Right atrium auricular region (tissue), 2 donors: ENCODE measurements around the gene RAB5IF. TPM values are rescaled to one million over a fixed set of nuclear protein-coding genes. Genes with fewer than 3 reads are reported as not detected.
"Not testable (repeated sequence)": the region's sequence is repeated elsewhere in the genome, so short reads cannot be mapped to it uniquely, and the experiment has no call there.

Source experiments
- DNase-seq: peaks from one replicate; pipeline ENCODE4 v3.0.0-alpha.2; 2019; ENCODE audit warnings: low spot score
- H3K27ac ChIP-seq, 2 donors: fragments of 200-600 bp; sonication (generic); 1 replicate in 1 of 2; 2 replicates in 1 of 2; pipeline ENCODE4 v1.5.1; 2016 to 2019
- H3K27me3 ChIP-seq, 2 donors: fragments of 200-600 bp; sonication (generic); one replicate each; pipeline versions ENCODE4 v1.5.1 to v1.6.0; 2017 to 2019
- H3K36me3 ChIP-seq: fragments of 200-600 bp; sonication (generic); one replicate; pipeline ENCODE4 v1.5.1; 2016
- H3K4me1 ChIP-seq, 2 donors: fragments of 200-600 bp; sonication (generic); one replicate each; pipeline versions ENCODE4 v1.5.1 to v1.6.0; 2017 to 2019
- H3K4me3 ChIP-seq, 2 donors: fragments of 200-600 bp; sonication (generic); 1 replicate in 1 of 2; 2 replicates in 1 of 2; pipeline ENCODE4 v1.5.1; 2017 to 2019; ENCODE audit warnings: mild to moderate bottlenecking in 1 of 2, moderate library complexity in 1 of 2
- H3K9me3 ChIP-seq, 2 donors: fragments of 200-600 bp; sonication (generic); one replicate each; pipeline ENCODE4 v1.5.1; 2019
- total RNA-seq, 2 donors: library from RNA; depleted of rRNA; stranded (reverse); fragments of >200 nt; gene quantifications; one replicate each; pipeline ENCODE4 v1.1.0, GENCODE V29; 2016
- TF ChIP-seq, protein P1 (sequence below), 2 donors: fragments of 200-600 bp; sonication (generic); IDR thresholded peaks; one replicate each; pipeline ENCODE4 v1.5.1; 2019; ENCODE audit warnings: antibody characterized with exemption in 2 of 2

RAB5IF gene, protein sequence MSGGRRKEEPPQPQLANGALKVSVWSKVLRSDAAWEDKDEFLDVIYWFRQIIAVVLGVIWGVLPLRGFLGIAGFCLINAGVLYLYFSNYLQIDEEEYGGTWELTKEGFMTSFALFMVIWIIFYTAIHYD
- total RNA-seq = 10 to 100 TPM; 70.9 to 83.0 TPM

GRCh38 chr20:36605399-36606157 is at the start of gene RAB5IF:
Gene RAB5IF, plus strand, starts transcription at chr20:36605779. Its CDS starts 173 bp downstream, at chr20:36605952.
- Histone ChIP-seq H3K4me1 (peaks cover 0 to 25% of the 10 kb centered on the region in 2 donors), H3K9me3 (no peaks in the 10 kb centered on the region), H3K27me3 (no peaks in the 10 kb centered on the region), H3K4me3 (peak within 1 kb of the TSS; percentile 85 to 89), H3K36me3 (peaks cover 26% of the 10 kb centered on the region), H3K27ac (peak within 1 kb of the TSS; percentile 86 to 91)
- peak; percentile 99 for DNase-seq
- TF ChIP-seq, protein P1, sequence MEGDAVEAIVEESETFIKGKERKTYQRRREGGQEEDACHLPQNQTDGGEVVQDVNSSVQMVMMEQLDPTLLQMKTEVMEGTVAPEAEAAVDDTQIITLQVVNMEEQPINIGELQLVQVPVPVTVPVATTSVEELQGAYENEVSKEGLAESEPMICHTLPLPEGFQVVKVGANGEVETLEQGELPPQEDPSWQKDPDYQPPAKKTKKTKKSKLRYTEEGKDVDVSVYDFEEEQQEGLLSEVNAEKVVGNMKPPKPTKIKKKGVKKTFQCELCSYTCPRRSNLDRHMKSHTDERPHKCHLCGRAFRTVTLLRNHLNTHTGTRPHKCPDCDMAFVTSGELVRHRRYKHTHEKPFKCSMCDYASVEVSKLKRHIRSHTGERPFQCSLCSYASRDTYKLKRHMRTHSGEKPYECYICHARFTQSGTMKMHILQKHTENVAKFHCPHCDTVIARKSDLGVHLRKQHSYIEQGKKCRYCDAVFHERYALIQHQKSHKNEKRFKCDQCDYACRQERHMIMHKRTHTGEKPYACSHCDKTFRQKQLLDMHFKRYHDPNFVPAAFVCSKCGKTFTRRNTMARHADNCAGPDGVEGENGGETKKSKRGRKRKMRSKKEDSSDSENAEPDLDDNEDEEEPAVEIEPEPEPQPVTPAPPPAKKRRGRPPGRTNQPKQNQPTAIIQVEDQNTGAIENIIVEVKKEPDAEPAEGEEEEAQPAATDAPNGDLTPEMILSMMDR (IDR thresholded peaks at IDR 0.05) = peak; percentile 80 to 90

- TF ChIP-seq, protein P1 (IDR thresholded peaks at IDR 0.05) = no peak
- H3K9me3 ChIP-seq = peaks cover 0 to 8% of the 10 kb centered on the region in 2 donors
Measured at GRCh38 chr20:36562724-36563123, 42.9 kb upstream of the RAB5IF start.

DNA sequence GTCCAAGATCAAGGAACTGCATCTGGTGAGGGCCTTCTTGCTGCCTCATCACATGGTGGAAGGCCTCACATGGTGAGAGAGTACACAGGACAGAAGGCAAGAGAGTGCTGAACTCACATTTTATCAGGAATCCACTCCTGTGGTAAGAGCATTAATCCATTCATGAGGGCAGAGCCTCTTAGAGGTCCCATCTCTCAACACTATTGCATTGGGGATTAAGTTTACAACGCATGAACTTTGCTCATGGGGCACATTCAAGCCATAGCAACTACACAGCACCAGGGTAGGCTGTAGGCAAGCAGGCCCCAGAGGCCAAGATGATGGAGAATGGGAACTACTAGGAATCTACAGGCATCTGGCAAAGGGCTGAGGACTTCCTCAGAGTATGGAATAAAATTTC is 42.2 kb upstream of the RAB5IF start:
- Histone ChIP-seq H3K4me1 (no peaks in the 10 kb centered on the region), H3K27me3 (no peaks in the 10 kb centered on the region), H3K9me3 (peaks cover 0 to 8% of the 10 kb centered on the region in 2 donors), H3K27ac (no peak overlapping the region), H3K4me3 (no peak overlapping the region), H3K36me3 (no peaks in the 10 kb centered on the region)
- no peak for DNase-seq
- TF ChIP-seq, protein P1 (IDR thresholded peaks at IDR 0.05) = no peak

More at GRCh38 chr20:36562724-36563123, 42.9 kb upstream of the RAB5IF start:
- Histone ChIP-seq H3K4me3 (no peak overlapping the region), H3K4me1 (no peaks in the 10 kb centered on the region), H3K27me3 (no peaks in the 10 kb centered on the region), H3K27ac (no peak overlapping the region), H3K36me3 (no peaks in the 10 kb centered on the region)
- no peak for DNase-seq

DNA sequence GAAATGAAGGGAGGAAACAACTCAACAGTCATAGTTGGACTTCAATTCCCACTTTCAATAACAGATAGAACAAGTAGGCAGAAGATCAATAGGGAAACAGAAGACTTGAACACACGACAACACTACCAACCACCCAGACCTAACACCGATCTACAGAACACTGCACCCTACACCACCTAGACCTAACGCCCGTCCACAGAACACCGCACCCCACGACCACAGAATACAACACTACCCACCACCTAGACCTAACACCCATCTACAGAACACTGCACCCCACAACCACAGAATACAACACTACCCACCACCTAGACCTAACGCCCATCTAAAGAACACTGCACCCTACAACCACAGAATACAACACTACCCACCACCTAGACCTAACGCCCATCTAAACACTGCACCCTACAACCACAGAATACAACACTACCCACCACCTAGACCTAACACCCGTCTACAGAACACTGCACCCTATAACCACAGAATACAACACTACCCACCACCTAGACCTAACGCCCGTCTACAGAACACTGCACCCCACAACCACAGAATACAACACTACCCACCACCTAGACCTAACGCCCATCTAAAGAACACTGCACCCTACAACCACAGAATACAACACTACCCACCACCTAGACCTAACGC is 41.4 kb upstream of the RAB5IF start:
- H3K36me3 ChIP-seq, H3K9me3 ChIP-seq, H3K4me1 ChIP-seq, DNase-seq, H3K27ac ChIP-seq, H3K27me3 ChIP-seq, H3K4me3 ChIP-seq: not testable (repeated sequence)

- not testable (repeated sequence) for H3K36me3 ChIP-seq, H3K4me1 ChIP-seq, H3K27me3 ChIP-seq, H3K27ac ChIP-seq, H3K9me3 ChIP-seq, DNase-seq, H3K4me3 ChIP-seq
Measured at GRCh38 chr20:36564726-36565121, 40.9 kb upstream of the RAB5IF start.

DNA sequence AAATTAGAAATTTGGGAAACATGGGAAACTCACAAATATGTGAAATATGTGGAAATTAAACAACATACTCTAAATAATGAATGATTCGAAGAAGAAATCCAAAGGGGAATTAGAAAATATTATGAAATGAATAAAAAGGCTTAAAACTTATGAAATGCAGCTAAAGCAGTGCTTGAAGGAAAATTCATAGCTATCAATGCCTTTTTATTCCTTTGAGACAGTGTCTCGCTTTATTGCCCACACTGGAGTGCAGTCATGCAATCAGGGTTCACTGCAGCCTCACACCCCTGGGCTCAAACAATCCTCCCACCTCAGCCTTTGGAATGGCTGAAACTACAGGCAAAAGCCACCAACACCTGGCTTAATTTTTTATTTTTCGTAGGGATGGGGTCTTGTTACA is 40.1 kb upstream of the RAB5IF start:
- Histone ChIP-seq H3K27me3 (no peaks in the 10 kb centered on the region), H3K4me1 (no peaks in the 10 kb centered on the region), H3K27ac (no peak overlapping the region), H3K9me3 (peaks cover 0 to 8% of the 10 kb centered on the region in 2 donors), H3K36me3 (no peaks in the 10 kb centered on the region), H3K4me3 (no peak overlapping the region)
- TF ChIP-seq, protein P1 (IDR thresholded peaks at IDR 0.05) = no peak
- DNase-seq = no peak
